Measurements from ENCODE around the gene QPCT. TPM values are rescaled to one million over a fixed set of nuclear protein-coding genes. Genes with fewer than 3 reads are reported as not detected.
"Not testable (repeated sequence)": the region's sequence is repeated elsewhere in the genome, so short reads cannot be mapped to it uniquely, and the experiment has no call there.

The QPCT gene
- total RNA-seq, 1 experiment from 2014 or later: not detected

- not testable (repeated sequence) for H3K23me2 ChIP-seq (ENCODE audit: insufficient read length, low read depth, low read length, poor library complexity, severe bottlenecking); H3K27ac Mint-ChIP-seq; H3K4me1 ChIP-seq (ENCODE audit: insufficient read depth, low read length); H4K91ac ChIP-seq (ENCODE audit: insufficient read length, low read depth, low read length); H3K36me3 Mint-ChIP-seq (ENCODE audit: insufficient read depth in 1 of 3, low read depth in 3 of 3); H2BK20ac ChIP-seq (ENCODE audit: low read depth, low read length, poor library complexity, severe bottlenecking); H3K27me3 ChIP-seq (ENCODE audit: insufficient read depth, low read length); H3K27ac ChIP-seq (ENCODE audit: insufficient read length, low read depth, low read length); H2BK12ac ChIP-seq (ENCODE audit: insufficient read length, low read depth, low read length); H2BK120ac ChIP-seq (ENCODE audit: low read depth, low read length, poor library complexity, severe bottlenecking); H3K9ac ChIP-seq (ENCODE audit: extremely low read depth, insufficient read length, low read length); H4K8ac ChIP-seq (replicated peaks; ENCODE audit: insufficient read length, low read depth, low read length); H3K56ac ChIP-seq (ENCODE audit: insufficient read length, low read depth, low read length); H3K4me2 ChIP-seq (ENCODE audit: insufficient read depth, insufficient read length, low read length); H2BK15ac ChIP-seq (ENCODE audit: low read depth, low read length); H3K9me3 Mint-ChIP-seq; H3K9me3 ChIP-seq (ENCODE audit: control insufficient read depth, low read depth, low read length); H3K23ac ChIP-seq (ENCODE audit: insufficient read length, low read depth, low read length); H3K79me1 ChIP-seq (ENCODE audit: insufficient read depth, low read depth, low read length, poor library complexity, severe bottlenecking); H3K4me1 Mint-ChIP-seq; H4K5ac ChIP-seq (ENCODE audit: insufficient read length, low read depth, low read length); H3K4me3 Mint-ChIP-seq; H3K14ac ChIP-seq (ENCODE audit: insufficient read depth, low read length); H3T11ph ChIP-seq (ENCODE audit: low read length); H2BK5ac ChIP-seq (ENCODE audit: insufficient read length, low read length); H3K4ac ChIP-seq (ENCODE audit: low read depth, low read length); DNase-seq; H2AFZ ChIP-seq (ENCODE audit: low read length); H3K18ac ChIP-seq (ENCODE audit: insufficient read length, low read depth, low read length); H4K20me1 ChIP-seq (ENCODE audit: control insufficient read depth, insufficient read depth, insufficient read length); H2AK5ac ChIP-seq (ENCODE audit: insufficient read length, low read length); H3K27me3 Mint-ChIP-seq (ENCODE audit: low read depth); H3K79me2 ChIP-seq (ENCODE audit: insufficient read depth, low read length)
- WGBS (ENCODE audit: extremely low coverage, insufficient read length, low lambda C conversion rate): no CpG with 5 or more reads among the region's 4 CpGs
Measured at GRCh38 chr2:37384261-37384660, 39.8 kb downstream of the QPCT start.

Data from H9 (cell line).